Thyroid gland (tissue), 4 donors: ENCODE data around the gene HIVEP3.

ENCODE experiments used
- POLR2A ChIP-seq, 2 donors: fragments of 450-650 bp; IDR thresholded peaks; one replicate each; pipeline ENCODE4 v1.6.1; 2017; ENCODE audit warnings: antibody characterized with exemption in 2 of 2, mild to moderate bottlenecking in 2 of 2, moderate library complexity in 1 of 2
- TF ChIP-seq, protein P1 (sequence below), 6 experiments: fragments of 200-600 bp in 3 of 6; fragments of 450-650 bp in 3 of 6; sonication (generic) in 3 of 6; IDR thresholded peaks; one replicate each; pipeline ENCODE4 v1.5.1; 2016 to 2019; ENCODE audit warnings: antibody characterized with exemption in 6 of 6, mild to moderate bottlenecking in 2 of 6, inconsistent platforms in 1 of 6, moderate library complexity in 1 of 6

DNA sequence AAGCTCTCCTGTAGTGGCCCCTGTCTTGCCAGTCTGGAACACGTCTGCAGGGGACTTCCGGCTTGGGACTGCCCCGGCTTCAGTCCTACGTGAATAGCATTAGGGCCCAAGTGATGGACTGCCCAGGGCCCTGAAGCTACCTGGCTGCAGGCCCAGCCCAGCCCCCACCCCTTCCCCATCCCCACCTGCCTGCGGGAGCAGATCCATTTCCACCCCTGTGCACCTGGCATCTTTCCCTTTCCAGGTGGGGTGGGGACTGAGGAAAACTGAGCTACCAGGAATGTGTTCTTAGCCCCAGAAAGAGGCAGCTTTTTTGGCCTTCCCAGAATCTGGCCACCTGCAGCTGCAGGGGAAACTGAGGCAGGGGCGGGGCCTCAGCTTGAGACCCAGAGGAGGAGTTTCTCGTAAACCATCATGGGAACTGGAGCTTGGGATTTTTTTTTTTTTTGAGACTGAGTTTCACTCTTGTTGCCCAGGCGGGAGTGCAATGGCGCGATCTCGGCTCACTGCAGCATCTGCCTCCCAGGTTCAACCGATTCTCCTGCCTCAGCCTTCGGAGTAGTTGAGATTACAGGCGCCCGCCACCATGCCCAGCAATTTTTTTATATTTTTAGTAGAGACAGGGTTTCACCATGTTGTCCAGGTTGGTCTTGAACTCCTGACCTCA lies 437.5 kb downstream of the HIVEP3 start:
- no peak for TF ChIP-seq POLR2A (IDR thresholded peaks at IDR 0.05)
- TF ChIP-seq, protein P1, sequence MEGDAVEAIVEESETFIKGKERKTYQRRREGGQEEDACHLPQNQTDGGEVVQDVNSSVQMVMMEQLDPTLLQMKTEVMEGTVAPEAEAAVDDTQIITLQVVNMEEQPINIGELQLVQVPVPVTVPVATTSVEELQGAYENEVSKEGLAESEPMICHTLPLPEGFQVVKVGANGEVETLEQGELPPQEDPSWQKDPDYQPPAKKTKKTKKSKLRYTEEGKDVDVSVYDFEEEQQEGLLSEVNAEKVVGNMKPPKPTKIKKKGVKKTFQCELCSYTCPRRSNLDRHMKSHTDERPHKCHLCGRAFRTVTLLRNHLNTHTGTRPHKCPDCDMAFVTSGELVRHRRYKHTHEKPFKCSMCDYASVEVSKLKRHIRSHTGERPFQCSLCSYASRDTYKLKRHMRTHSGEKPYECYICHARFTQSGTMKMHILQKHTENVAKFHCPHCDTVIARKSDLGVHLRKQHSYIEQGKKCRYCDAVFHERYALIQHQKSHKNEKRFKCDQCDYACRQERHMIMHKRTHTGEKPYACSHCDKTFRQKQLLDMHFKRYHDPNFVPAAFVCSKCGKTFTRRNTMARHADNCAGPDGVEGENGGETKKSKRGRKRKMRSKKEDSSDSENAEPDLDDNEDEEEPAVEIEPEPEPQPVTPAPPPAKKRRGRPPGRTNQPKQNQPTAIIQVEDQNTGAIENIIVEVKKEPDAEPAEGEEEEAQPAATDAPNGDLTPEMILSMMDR (IDR thresholded peaks at IDR 0.05) = no peak
